HG02623 (cell line): Measurements from ENCODE around the gene PHLDB1.

Experiments
- ATAC-seq: cut with Tn5 transposase; IDR thresholded peaks from one replicate; pipeline ENCODE4 v1.9.1; 2021; ENCODE audit warnings: moderate library complexity; ENCODE audit not compliant: unreplicated experiment

PHLDB1 gene

DNA sequence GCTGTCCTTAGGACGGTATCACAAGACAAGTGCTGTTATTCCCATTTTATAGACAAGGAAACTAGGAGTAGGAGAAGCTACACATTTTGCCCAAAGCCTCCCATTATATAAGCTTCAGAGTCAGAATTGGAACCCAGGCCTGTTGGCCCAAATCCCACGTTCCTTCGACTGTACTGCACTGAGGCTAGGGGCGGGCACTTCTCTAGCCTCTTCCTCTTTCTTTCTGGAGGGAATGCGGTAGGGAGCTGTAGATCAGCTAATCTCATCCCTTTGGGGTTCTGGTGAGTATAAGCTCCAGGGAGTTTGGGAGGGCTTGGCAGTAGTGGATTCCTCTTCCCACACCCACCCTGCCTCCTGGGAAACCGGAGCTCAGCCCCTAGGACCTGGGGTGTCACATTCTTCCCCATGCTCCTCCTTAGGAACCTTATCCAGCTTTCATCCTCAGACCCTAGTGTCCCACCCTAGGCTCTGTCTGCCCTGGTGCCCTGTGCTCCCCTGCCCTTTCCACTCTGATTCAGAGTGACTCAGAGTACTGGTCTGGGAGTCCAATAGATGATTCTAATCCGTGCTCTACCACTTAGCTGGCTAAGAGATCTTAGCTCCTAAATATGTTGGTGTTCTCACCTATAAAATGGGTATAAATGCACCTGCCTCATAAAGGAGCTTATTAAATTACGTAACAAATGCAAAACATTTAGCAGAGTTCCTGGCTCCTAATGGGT, 29.3 kb downstream of the PHLDB1 start:
- ATAC-seq, result no peak

DNA sequence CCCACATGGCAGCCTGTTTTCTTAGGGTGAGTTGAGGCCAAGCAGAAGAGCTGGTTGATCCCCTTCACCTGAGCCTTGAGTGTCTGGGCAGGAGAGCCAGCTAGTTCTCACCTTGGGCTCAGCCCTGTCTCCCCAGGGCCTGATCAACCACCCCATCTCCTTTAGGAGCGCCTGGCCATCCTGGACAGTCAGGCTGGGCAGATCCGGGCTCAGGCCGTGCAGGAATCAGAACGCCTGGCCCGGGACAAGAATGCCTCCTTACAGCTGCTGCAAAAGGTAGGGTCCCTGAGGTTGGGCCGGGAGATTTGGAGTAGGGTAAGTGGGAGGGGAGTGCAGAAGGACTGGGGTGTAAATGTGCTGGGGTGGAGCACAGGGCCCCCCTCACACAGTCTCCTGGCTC, 31.3 kb downstream of the PHLDB1 start:
- ATAC-seq, result no peak

DNA sequence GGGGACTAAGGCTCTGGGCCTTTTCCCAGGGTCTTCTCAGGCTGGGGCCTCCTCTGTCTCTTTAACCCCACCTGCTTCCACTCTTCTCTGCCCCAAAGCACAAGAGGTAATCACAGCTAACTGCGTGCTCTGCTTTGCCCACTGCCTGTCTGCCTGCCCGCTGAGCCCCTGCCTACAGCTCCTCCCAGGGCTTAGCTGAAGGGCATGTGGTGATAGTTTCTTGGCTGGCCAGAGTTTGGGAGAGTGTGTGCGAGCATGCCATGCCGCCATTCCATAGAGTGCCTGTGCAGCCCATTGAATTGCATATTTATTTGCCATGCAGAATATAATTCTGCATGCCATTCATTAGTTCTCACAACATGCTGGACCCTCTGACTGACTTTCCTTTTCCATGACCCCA, 32.5 kb downstream of the PHLDB1 start:
- ATAC-seq, result no peak

DNA sequence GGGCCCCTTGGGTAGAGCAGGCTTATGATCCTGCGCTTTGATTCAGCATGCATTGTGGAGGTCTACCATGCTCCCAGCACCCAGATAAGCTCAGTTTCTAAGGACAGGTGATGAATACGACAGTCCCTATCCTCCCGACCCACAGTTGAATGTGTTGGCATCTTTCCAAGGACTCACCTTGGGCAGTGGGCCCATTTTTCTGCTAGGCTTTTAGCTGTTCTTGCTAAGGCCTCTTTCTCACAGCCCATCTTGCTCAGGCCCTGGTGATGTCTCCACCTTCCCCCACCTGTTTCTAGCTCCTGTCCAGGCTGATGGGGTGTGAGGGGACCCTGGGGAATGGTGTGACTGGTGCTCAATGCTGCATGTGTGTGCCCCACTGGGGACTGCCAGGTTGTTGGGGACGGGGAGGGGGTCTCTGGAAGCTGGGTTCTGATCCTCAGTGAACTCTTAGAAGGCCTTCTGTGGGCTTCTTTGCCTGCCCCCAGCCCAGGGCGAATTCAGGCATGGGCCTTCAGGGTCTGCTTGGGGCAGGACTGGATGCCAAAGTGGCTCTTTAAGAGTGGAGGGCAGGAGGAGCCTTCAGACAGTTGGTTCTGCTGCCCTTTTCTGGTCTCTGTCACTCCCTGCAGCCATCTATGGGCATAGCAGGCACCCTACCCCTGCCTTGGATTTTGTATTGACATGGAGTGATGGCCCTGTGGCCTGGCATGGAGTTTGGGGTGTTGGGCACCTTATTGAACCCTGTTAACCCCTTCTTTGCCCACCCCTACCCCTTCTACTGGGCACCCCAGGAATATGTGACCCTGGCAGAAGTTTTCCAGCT, 33.1 kb downstream of the PHLDB1 start:
- ATAC-seq, result no peak

DNA sequence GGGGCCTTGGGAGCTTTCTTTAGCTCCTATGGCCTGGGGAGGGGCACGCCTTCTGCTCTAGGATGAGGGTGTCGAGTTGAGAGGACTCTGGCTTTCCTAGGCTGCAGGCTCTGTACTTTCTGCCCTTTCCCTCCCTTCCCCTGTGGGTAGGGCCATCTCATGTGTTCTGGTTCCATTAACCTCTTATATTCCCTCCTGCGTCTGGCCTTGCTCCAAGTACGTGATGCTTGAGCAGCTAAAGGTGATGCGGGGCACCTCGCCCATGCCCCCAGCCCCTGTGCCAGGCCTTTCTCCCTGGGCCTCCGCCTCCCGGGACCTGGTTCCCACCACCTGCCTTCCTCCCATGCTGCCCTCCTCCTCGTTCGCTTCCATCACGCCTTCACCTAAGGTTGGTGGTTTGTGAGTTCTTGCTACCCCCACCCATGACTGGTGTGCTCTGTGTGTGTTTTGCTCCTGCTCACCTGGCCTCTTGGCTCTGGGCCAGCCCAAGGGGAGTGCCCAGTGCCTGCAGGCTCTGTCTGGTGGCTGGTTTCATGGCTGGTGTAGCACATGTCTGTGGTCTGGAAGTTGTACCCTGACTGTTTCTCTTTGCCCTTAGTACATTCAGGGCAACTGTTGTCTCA, 34.1 kb downstream of the PHLDB1 start:
- no peak for ATAC-seq

DNA sequence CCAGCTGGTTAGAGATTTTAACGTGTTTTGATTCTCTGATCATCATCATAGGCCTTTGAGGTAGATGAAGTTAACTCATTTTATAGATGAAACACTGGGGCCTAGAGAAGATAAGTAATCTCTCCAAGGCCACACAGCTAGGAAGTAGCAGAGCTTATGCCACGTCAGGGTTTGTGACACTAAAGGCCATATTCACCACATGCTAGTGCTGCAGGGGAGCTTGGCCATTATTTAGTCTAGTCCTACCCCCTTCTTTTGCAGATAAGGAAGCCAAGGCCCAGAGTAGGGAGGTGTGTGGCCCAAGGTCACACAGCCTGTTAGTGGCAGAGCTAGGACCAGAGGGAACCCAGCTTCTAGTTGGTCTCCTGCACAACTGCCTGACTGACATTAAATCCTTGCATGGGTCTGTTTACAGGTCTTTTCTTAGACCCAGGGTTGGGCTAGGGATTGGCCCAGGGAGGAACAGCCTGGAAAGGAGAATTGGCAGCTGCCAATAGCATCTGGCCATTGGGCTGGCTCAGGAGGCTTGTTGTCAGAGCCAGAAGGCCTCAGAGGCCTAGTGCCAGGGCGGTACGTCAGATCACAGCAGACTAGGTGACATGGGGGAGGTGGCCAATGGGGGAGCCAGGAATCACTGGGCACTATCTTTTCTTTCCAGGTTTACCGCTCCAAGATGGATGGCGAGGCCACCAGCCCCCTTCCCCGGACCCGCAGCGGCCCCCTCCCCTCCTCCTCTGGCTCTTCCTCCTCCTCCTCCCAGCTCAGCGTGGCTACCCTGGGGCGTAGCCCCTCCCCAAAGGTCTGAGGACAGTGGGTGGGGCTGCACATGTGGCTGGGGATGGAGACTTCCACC, 36.0 kb downstream of the PHLDB1 start:
- ATAC-seq, result no peak

DNA sequence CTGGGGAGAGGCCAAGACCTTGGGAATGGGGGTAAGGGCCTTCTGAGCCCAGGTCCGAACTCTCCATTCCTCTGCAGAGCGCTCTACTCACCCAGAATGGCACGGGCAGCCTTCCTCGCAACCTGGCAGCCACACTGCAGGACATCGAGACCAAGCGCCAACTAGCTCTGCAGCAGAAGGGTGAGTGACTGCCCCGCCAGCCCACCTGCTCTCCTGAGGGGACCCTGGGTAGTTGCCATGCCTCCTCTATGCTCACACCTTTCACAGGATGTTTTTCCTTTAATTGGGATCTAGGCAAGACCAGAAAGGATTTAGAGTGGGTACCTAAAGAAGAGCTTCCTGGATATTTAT, 36.6 kb downstream of the PHLDB1 start:
- no peak for ATAC-seq

DNA sequence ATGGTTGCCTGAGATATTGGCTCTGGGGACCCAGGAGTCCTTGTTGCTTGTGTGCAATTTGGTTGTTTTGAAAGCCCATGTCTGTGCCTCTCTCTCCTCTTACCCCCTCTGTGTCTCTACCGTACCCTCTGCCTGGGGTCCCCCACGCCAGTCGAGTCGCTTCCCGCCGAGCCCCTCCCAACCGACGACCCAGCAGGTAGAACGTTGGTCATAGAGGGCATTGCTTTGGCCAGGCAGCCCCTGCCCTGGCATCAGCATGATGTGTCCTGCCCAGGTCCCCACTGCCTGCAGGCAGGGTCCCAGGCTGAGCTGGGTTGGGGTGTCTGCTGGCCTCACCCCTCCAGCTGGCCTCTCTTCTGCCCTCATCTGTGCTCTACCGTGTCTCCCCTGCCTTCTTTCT, 37.1 kb downstream of the PHLDB1 start:
- no peak for ATAC-seq

DNA sequence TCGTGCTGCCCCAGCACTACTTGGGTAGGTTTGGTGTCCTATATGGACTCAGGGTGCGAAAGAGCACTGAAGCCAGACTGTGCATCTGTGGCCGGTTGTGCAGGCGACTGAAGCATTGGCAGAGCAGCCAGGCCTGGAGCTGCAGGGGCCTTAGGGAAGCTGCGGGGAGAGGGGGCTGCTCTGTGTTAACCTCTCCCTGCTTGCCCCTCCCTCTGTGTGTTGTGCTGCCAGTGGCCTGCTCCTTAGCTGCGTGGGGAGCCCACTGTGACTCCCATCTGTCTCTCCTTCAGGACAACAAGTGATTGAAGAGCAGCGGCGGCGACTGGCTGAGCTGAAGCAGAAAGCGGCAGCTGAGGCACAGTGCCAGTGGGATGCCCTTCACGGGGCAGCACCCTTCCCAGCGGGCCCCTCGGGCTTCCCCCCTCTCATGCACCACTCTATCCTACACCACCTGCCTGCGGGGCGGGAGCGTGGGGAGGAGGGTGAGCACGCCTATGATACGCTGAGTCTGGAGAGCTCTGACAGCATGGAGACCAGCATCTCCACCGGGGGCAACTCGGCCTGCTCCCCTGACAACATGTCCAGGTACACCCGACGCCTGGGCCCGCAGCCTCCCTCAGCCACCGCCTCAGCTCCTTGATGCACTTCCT, 37.8 kb downstream of the PHLDB1 start:
- no peak for ATAC-seq

DNA sequence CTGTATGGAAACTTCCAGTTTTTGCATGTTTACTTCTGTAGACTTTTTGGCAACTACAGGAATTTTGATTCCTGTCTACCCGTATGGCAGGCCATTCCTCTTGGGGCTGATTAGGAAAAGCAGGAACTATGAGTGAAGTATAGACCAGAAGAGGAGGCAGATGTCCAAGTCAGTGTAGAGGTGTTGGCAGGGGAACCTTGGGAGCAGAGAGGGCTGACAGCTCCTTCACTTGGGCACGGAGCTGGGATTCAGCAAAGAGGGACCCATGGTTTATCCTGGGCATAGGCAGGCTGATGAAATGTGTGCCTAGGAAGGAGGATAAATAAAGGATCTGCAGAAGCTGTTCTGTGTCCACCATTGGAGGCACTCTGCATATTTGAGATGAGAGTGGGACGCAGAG, 39.0 kb downstream of the PHLDB1 start:
- ATAC-seq, result no peak

DNA sequence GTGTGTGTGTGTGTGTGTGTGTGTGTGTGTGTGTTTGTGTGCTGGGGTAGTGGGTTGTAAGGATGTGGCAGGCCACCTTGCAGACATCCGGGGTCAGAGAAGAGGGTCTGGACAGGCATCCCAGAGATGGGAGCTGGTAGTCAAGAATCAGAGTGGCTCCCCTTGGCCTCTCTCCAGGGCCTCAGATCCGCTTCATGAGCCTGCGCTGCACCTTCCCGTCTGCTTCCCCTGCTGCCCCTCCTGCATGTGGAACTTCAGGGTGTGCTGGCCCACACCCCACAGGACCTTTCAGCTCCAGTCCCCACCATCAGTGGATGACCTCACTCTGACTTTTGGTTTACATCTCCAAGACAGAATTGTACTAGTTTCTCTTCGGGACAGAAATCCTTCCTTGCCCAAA, 40.9 kb downstream of the PHLDB1 start:
- no peak for ATAC-seq

DNA sequence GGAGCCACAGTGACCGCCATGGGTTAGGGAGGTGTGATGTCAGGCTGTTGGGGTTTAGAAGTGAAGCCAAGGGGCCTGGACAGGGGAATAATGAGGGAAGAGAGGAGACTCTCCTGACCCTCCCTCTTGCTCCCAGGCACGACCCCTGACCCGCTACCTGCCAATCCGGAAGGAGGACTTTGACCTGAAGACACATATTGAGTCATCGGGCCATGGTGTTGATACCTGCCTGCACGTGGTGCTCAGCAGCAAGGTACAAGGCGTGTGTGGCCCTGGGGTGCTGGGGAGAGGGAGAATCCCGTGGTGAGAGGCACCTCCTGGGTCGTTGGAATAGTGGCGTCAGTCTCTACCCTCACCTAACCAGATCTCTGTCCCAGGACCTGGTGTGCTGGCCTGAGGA, 42.5 kb downstream of the PHLDB1 start:
- no peak for ATAC-seq

DNA sequence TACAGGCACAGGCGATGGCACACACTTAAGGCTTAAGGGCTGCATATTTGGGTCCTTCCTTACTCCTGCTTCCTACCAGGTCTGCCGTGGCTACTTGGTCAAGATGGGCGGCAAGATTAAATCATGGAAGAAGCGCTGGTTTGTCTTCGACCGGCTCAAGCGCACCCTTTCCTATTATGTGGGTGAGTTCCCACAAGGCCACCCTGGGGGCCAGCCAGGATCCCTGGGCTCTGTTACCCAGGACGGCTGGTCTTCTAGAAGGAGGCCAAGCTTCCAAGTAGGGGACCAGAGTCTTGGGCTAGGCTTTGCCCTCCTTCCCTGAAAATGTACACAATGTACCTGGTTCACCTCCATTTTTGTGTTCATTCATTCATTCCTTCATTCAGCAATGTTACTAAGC, 43.0 kb downstream of the PHLDB1 start:
- no peak for ATAC-seq

DNA sequence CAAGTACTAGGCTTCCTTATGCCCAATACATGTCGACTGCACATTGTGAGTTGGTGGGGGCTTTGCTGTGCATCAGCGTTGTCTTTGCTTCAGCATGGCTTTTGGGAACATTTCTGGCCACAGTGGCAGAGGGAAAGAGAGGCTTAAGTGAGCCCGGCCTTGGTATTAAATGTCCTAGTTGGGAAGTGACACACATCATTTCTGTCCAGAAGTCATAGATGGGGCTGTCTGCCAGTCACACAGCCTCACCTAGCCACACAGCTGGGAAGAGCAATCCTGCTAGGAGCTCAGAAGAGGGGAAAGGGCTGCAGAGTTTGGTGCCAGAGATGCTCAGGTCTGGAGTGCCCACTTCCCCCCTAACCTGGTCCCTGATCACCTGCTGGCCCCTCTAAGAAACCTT, 44.4 kb downstream of the PHLDB1 start:
- ATAC-seq, result no peak

DNA sequence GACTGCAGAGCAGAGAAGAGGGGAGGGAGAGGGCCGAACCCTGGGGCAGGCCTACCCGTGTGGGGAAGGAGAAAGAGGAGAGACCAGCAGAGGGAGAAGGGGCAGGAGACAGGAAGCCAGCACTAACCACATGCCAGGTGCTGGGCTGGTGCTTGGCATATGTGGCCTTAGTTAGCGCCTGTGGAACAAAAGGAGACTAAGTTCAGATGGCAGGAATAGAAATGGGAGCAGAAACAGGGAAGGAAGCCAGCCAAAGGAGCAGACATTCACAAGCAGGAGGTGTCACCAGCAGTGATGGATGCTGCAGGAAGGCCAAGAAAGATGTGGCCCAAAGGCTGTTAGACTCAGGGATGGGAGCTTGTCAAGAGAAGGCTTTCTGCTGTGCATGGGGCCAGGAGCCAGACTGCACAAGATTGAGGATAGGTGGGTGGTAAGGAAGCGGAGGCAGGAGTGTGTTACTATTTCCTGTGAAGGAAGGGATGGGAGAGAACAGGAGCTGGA, 45.3 kb downstream of the PHLDB1 start:
- ATAC-seq, result no peak

DNA sequence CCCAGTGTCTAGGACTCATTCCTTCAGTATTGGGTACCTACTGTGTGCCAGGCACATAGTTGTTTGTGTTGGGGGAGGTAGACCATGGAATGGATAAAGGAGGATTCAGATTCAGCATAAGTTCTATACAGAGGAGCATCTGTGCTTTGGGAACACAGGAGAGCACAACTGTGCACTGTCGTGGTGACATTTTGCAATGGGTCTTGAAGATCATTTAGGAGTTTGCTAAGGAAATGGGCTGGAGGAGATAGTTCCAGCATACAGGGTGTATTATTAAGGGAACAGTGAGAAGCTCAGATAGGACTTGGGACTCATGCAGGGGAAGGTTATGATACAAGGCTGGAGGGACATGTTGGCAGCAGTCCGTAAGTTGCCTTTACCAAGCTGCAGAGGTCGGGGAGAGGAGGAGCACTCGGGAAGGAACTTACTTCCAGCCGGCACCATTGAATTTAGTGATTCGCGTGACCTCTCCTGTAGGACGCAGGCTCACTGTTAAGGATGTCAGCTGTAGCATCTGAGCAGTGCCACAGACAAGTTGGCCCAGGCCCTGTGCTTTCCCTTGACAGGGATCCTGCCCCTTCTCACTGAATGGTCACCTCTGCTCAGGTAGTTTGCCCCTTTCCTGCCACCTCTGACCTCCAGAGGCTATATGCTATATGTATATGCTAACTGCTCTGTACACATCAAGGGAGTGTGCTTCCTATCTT, 46.4 kb downstream of the PHLDB1 start:
- ATAC-seq, result no peak

DNA sequence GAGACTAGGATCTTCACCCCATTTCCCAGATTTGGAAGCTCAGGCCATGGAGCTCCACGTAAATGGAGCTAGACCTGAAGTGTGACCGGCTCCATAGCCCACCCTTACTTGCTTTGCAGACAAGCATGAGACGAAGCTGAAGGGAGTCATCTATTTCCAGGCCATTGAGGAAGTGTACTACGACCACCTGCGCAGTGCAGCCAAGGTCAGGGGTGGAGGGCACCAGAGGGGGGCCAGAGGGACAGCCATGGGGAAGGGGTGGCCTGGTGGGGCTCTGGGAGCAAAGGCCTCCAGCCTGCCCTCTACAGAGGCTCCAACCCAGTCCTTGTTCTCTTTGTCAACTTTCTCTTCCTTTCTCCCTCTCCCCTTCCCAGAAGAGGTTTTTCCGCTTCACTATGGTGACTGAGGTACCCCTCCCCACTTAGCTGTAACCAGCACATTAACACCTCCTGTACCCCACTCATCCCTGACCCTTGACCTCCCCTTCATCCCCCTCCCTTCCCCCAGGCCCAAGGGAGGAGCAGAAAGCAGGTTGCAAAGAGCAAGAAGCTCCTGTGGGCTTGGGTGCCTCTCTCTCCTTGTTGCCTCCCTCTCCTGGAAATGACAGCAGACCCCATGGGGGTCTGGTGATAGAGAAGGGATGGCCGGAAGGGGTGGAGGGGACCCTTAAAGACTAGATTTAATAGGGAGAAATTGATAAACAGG, 48.2 kb downstream of the PHLDB1 start:
- ATAC-seq, result no peak

DNA sequence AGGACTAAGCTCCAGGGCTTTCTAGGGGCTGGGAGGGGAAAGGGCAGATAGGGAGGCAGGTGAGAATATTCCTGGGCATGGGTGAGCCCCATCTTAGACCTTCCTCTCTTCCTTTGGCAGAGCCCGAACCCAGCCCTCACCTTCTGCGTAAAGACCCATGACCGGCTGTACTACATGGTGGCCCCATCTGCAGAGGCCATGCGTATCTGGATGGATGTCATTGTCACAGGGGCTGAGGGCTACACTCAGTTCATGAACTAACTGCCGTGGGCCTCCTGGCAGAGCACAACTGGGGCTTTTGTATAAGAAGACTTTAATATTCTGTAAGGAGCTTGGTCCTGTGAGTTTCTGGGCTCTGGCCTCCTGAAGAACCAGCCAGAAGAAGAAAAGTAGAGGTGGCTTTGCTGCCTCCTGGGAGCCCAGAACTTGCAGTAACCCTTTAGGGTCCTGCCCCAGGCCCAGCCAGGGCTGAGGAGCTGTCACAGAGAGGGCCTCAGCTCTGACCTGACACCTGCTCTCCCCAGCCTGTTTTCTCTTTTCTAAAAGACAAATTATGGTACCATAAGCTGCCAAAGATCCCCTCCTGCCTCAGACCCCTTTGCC, 49.2 kb downstream of the PHLDB1 start:
- ATAC-seq, result no peak

DNA sequence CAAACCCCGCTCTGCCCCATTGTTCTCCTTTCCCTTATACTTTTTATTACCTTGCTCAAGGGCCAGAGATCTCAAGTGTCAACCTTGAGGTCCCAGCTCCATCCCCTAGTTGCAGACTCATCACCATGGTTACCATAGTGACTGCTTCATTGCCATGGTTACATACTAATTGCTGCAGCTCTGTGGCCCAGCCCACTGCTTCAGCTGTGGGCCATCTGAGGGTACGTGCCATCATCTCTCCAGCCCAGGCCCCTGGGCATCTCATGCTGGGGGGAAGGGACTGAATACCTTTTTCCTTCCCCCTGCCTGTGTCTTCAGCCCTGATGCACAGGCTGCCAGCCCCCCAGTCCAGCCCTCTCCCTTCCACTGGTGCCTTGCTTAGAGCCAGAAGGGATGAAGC, 49.8 kb downstream of the PHLDB1 start:
- no peak for ATAC-seq
